Left lung (tissue), 10 donors: ENCODE data around the gene TEAD1. TPM values are rescaled to one million over a fixed set of nuclear protein-coding genes. Genes with fewer than 3 reads are reported as not detected.

Experiments used
- ATAC-seq: fragments of 200-7000 bp; cut with Tn5 transposase; one replicate; pipeline ENCODE4 v1.9.1; 2020; ENCODE audit warnings: moderate library complexity
- DNase-seq, 4 donors: peaks; one replicate each; pipeline ENCODE4 v3.0.0-alpha.2; 2013 to 2020
- H3K27ac ChIP-seq, 2 donors: fragments of 200-600 bp; sonication (generic) in 1 of 2; one replicate each; pipeline versions ENCODE4 v1.5.0 to v1.8.0; 2020 to 2021
- H3K27me3 ChIP-seq, 2 donors: fragments of 200-600 bp; sonication (generic) in 1 of 2; one replicate each; pipeline versions ENCODE4 v1.5.0 to v1.8.0; 2020 to 2021
- H3K36me3 ChIP-seq, 2 donors: fragments of 200-600 bp; sonication (generic) in 1 of 2; one replicate each; pipeline versions ENCODE4 v1.5.0 to v1.8.0; 2020 to 2021
- H3K4me1 ChIP-seq, 2 donors: fragments of 200-600 bp; one replicate each; pipeline ENCODE4 v1.8.0; 2021
- H3K4me3 ChIP-seq, 2 donors: fragments of 200-600 bp; sonication (generic) in 1 of 2; one replicate each; pipeline versions ENCODE4 v1.5.0 to v1.8.0; 2020 to 2021; ENCODE audit warnings: mild to moderate bottlenecking in 1 of 2
- H3K9me3 ChIP-seq, 2 donors: fragments of 200-600 bp; sonication (generic) in 1 of 2; one replicate each; pipeline versions ENCODE4 v1.5.0 to v1.8.0; 2020 to 2021
- intact Hi-C, 2 donors: fragments of 100-400 bp; cut with DNase I; formaldehyde crosslinking; loops; one replicate each; pipeline versions ENCODE4 v1.11.2 to v1.14.2; 2022
- polyA plus RNA-seq, 6 donors: library from polyadenylated mRNA; unstranded; fragments of 120-200 nt; gene quantifications; one replicate each; pipeline ENCODE4 v1.2.1, GENCODE V29; 2013; ENCODE audit not compliant: insufficient read length in 6 of 6
- total RNA-seq, 2 donors: library from RNA; stranded (reverse); fragmentation: NEBNext Ultra II Directional; extraction: Animal tissue kit (Norgen Biotek cat#: 25700); gene quantifications; one replicate each; pipeline ENCODE4 v1.2.1, GENCODE V29; 2021
- TF ChIP-seq, protein P1 (sequence below), 2 donors: fragments of 200-600 bp; sonication (generic) in 1 of 2; IDR thresholded peaks; one replicate each; pipeline versions ENCODE4 v1.5.0 to v1.8.0; 2021; ENCODE audit warnings: antibody characterized with exemption in 2 of 2
- donor health status: DM: no; HTN: yes; CAD: no.
- donor health status: DM: no; HTN: no; CAD: no.

The TEAD1 gene
- total and polyA plus RNA-seq, 8 donors, result 58.1 to 106 (median 86.9) TPM

DNA sequence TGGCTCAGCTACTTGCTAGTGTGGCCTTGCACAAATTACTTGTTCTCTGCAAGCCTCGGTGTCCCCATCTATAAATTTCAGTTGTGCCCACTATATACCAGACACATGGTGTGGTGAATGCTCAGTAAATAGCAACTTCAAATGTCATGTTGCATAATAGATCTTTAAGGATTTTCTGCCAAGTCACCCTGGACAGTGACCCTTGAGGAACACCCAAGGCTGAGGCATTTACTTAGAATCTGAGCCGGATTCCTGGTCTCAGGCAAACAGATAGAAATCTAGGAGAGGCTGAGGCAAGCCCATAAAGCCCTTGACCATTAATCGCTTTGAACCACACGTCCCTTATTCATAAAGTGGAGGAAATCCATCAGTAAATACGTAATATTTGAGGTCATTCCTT is 9.7 kb downstream of the TEAD1 start:
- no peak overlapping the region for H3K27ac ChIP-seq
- no peaks in the 10 kb centered on the region for H3K9me3 ChIP-seq
- H3K4me1 ChIP-seq, result peaks cover 9 to 19% of the 10 kb centered on the region in 2 donors
- DNase-seq, result no peak
- intact Hi-C loops, result loop anchor here in 1 of 2 donors (10.0 kb wide), 1 partner anchor 121 kb away; no protein-coding TSS in a partner anchor
- no peak overlapping the region for H3K4me3 ChIP-seq
- ATAC-seq, result no peak
- TF ChIP-seq, protein P1, sequence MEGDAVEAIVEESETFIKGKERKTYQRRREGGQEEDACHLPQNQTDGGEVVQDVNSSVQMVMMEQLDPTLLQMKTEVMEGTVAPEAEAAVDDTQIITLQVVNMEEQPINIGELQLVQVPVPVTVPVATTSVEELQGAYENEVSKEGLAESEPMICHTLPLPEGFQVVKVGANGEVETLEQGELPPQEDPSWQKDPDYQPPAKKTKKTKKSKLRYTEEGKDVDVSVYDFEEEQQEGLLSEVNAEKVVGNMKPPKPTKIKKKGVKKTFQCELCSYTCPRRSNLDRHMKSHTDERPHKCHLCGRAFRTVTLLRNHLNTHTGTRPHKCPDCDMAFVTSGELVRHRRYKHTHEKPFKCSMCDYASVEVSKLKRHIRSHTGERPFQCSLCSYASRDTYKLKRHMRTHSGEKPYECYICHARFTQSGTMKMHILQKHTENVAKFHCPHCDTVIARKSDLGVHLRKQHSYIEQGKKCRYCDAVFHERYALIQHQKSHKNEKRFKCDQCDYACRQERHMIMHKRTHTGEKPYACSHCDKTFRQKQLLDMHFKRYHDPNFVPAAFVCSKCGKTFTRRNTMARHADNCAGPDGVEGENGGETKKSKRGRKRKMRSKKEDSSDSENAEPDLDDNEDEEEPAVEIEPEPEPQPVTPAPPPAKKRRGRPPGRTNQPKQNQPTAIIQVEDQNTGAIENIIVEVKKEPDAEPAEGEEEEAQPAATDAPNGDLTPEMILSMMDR (IDR thresholded peaks at IDR 0.05), result no peak
- H3K27me3 ChIP-seq, result peaks cover 0 to 31% of the 10 kb centered on the region in 2 donors
- no peaks in the 10 kb centered on the region for H3K36me3 ChIP-seq

DNA sequence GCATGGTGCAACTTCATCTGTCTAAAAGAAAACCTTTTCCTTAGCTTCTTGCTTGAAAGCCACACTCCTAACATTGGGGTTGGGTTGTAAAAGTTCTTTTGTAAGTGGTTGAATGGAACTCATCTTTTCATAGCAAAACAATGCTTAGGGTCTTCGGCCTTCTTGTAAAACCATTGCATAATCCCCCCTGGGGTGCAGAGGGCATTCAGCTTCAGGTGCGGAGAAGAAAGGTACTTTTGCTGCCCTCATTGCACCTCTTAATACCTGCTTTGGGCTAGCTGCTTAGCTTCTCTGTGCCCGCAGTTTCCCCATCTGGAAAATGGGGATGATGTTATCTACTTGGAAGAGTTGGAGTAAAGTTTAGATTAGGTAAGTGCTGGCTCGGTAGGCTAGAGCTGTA is 10.1 kb downstream of the TEAD1 start:
- no peak overlapping the region for H3K4me3 ChIP-seq
- TF ChIP-seq, protein P1 (IDR thresholded peaks at IDR 0.05), result no peak
- H3K36me3 ChIP-seq, result no peaks in the 10 kb centered on the region
- no peak for DNase-seq
- no peak overlapping the region for H3K27ac ChIP-seq
- H3K4me1 ChIP-seq, result peaks cover 7 to 21% of the 10 kb centered on the region in 2 donors
- intact Hi-C loops, result loop anchor here in 1 of 2 donors (10.0 kb wide), 1 partner anchor 120 kb away; no protein-coding TSS in a partner anchor
- no peak for ATAC-seq
- no peaks in the 10 kb centered on the region for H3K9me3 ChIP-seq
- H3K27me3 ChIP-seq, result peaks cover 0 to 27% of the 10 kb centered on the region in 2 donors

DNA sequence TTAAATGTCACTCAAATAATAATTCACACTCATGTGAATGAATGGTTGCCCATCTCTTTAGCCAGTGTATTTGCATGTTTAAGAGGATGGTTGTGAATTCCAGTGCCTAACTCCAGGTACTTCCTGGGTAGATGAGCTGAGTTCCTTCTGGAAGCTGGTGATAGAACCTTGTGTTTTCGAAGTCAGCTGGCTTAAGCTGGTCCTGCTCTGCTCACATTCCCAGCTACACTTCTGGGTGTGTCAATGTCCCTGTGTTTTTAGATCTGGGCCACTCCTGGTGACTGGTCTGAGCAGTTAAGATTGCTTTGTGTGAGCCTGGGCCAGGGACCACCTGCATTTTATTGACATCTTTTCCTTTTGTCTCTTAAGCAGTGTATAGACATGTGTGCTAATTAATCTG is 10.6 kb downstream of the TEAD1 start:
- intact Hi-C loops, result loop anchor here in 1 of 2 donors (10.0 kb wide), 1 partner anchor 120 kb away; no protein-coding TSS in a partner anchor
- H3K4me3 ChIP-seq, result no peak overlapping the region
- H3K27me3 ChIP-seq, result peaks cover 0 to 22% of the 10 kb centered on the region in 2 donors
- TF ChIP-seq, protein P1 (IDR thresholded peaks at IDR 0.05), result no peak
- DNase-seq, result no peak
- H3K4me1 ChIP-seq, result peaks cover 7 to 25% of the 10 kb centered on the region in 2 donors
- no peaks in the 10 kb centered on the region for H3K36me3 ChIP-seq
- ATAC-seq, result peak; percentile 61
- H3K9me3 ChIP-seq, result no peaks in the 10 kb centered on the region
- H3K27ac ChIP-seq, result no peak overlapping the region

DNA sequence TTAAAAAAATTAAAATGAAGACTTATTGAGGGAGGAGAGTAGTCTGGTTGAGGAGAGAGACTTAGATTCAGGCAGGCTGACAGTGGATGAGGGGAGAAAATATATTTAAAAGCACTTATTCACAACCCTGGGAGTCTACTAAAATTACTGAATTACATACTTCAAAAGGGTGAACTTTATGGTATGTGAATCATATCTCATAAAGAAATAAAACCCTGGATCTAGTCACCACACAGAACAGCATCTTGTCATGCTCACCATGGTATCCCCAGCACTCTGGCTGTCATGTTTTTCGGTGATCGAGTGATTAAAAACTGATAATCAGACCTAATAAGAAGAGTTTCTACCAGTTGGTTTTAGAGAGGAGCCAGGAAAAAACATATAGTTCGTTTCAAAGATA is 11.0 kb downstream of the TEAD1 start:
- intact Hi-C loops, result loop anchor here in 1 of 2 donors (10.0 kb wide), 1 partner anchor 120 kb away; no protein-coding TSS in a partner anchor
- TF ChIP-seq, protein P1 (IDR thresholded peaks at IDR 0.05), result no peak
- Histone ChIP-seq H3K9me3 (no peaks in the 10 kb centered on the region), H3K27me3 (peaks cover 0 to 18% of the 10 kb centered on the region in 2 donors), H3K36me3 (no peaks in the 10 kb centered on the region), H3K4me3 (no peak overlapping the region), H3K4me1 (peaks cover 7 to 21% of the 10 kb centered on the region in 2 donors), H3K27ac (no peak overlapping the region)
- ATAC-seq (no peak), DNase-seq (no peak)

DNA sequence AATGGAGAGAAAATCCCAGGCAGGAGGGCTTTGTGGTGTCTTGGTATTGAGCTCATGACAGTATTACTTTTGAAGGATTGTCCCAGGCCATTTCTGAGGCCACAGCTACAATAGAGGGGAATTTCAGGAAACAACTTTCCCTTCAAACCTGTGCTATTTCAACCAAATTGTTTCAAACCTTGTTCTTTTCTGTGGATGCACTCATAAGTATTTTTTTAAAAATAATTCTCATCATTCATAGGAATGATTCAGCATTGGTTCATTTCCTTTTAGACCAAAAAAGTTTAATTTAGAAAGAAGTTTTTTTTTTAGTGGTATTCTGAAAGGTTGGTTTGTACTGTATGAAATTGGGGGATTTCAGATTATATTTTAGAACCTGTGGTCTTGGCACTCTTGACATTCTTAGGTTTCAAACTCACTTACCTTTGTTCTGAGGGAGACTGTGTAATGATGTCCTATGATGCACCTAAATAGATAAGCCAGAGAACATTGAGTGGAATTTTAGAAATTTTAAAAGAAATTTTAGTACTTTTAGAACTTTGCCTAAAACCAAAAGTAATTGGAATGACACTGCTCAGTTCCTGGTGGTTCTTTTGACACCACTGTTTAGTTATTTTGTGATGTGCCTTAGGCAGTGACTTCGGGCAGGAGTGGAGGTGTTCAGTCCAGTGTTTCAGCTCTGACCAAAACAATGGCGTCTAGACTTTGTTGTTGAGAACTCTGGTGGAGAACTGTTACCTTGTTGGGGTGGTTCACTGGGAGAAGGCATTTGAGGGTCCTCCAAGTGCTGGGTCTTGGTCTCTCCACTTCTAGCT is 12.2 kb downstream of the TEAD1 start:
- Histone ChIP-seq H3K36me3 (no peaks in the 10 kb centered on the region), H3K9me3 (no peaks in the 10 kb centered on the region), H3K4me1 (peaks cover 0 to 14% of the 10 kb centered on the region in 2 donors), H3K4me3 (no peak overlapping the region), H3K27me3 (peaks cover 0 to 6% of the 10 kb centered on the region in 2 donors), H3K27ac (no peak overlapping the region)
- TF ChIP-seq, protein P1 (IDR thresholded peaks at IDR 0.05), result no peak
- DNase-seq (no peak), ATAC-seq (no peak)
- intact Hi-C loops, result loop anchor here in 1 of 2 donors (10.0 kb wide), 1 partner anchor 118 kb away; no protein-coding TSS in a partner anchor
